AG04449 (cell line): ENCODE data around the gene VASH1.

Experiments
- CTCF ChIA-PET: fragments of 350-600 bp; formaldehyde crosslinking; extraction: SDS; loops from one replicate; lab custom pipeline; 2021; ENCODE audit warnings: antibody characterized with exemption; lab: Yijun Ruan, JAX
- POLR2A ChIA-PET: fragments of 400-600, 350-600 bp; formaldehyde crosslinking; extraction: SDS; loops from one replicate; lab custom pipeline; 2020; ENCODE audit warnings: antibody characterized with exemption, inconsistent platforms; lab: Yijun Ruan, JAX
- DNase-seq: peaks from one replicate; pipeline ENCODE4 v3.0.0-alpha.2; 2010; ENCODE audit warnings: low read depth, low spot score
- H3K4me3 ChIP-seq: 2 replicates; pipeline ENCODE4 v1.5.1; 2011; ENCODE audit warnings: low read depth, mild to moderate bottlenecking, control low read depth, low read length
- TF ChIP-seq, protein P1 (sequence below): IDR thresholded peaks from one replicate; pipeline ENCODE4 v1.5.1; 2011; ENCODE audit warnings: mild to moderate bottlenecking, moderate library complexity, low read length, control low read depth, inconsistent platforms; ENCODE audit not compliant: insufficient read depth; ENCODE audit errors: missing control alignments

The VASH1 gene

DNA sequence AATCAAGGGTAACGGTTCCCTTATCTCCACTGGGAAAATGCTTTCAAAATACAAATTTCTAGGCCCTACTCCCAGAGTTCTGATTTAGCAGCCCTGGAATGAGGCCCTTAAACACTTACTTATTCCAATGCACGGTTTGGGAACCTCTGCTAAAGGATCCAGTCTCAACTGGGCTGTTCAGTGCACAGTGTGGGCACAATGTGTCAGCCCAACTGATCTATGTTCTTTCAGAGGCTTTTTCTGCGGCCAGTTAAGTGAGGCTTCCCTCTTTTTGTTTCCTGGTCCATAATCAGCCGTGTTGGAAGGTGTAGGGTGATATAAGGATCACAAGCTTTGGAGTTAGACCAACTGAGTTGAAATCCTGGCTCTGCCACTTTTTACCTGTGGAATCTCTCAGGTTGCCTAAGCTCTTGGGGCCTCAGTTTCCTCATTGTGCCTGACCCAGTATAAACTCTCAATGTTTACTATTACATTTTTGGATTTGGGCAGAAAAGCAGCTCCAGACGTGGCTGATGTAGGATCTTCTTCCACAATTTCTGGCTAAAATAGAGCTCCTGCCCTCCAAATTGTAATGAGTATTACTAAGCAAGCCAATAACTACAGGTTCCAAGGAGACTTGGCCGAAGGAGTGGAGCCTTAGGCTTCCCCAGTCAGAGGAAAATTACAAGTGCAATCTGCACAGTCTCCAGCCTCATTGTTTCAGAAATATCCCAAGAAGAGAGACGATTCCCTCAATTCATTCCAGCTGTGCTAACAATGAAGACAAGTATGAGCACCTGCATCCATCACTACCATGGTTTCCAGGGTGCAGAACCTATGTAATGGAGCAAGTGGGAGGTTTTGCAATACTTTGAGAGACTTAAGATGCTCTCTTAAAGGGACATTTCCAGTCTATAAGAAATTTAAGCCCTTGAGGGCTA, 53.7 kb downstream of the VASH1 start:
- DNase-seq, result no peak
- H3K4me3 ChIP-seq, result no peak overlapping the region
- ChIA-PET POLR2A (no interaction called here), CTCF (interaction anchor here (0.7 kb wide), 1 partner anchor 60 kb away, joined by 3 read pairs; no protein-coding TSS in a partner anchor)
- TF ChIP-seq, protein P1, sequence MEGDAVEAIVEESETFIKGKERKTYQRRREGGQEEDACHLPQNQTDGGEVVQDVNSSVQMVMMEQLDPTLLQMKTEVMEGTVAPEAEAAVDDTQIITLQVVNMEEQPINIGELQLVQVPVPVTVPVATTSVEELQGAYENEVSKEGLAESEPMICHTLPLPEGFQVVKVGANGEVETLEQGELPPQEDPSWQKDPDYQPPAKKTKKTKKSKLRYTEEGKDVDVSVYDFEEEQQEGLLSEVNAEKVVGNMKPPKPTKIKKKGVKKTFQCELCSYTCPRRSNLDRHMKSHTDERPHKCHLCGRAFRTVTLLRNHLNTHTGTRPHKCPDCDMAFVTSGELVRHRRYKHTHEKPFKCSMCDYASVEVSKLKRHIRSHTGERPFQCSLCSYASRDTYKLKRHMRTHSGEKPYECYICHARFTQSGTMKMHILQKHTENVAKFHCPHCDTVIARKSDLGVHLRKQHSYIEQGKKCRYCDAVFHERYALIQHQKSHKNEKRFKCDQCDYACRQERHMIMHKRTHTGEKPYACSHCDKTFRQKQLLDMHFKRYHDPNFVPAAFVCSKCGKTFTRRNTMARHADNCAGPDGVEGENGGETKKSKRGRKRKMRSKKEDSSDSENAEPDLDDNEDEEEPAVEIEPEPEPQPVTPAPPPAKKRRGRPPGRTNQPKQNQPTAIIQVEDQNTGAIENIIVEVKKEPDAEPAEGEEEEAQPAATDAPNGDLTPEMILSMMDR, result no peak

DNA sequence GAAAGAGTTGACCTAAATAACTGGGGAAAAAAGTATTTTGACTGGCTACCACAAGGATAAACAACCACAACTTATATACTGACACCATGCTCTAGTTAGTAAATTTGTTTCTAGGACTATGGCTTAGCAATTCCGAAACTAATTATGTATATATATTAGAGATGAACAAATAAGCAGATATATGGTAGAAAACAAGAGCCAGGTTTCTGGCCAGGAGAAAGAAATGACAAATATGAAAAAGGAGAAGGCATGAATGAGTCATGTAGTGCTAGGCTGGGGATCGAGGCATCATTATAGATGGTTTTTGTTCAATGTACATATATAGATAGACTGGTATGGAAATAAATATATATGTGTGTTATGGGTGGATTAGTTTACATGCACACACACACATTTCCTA, 59.4 kb downstream of the VASH1 start:
- POLR2A ChIA-PET, result no interaction called here
- H3K4me3 ChIP-seq, result no peak overlapping the region
- CTCF ChIA-PET, result no interaction called here
- TF ChIP-seq, protein P1, result no peak
- DNase-seq, result no peak

DNA sequence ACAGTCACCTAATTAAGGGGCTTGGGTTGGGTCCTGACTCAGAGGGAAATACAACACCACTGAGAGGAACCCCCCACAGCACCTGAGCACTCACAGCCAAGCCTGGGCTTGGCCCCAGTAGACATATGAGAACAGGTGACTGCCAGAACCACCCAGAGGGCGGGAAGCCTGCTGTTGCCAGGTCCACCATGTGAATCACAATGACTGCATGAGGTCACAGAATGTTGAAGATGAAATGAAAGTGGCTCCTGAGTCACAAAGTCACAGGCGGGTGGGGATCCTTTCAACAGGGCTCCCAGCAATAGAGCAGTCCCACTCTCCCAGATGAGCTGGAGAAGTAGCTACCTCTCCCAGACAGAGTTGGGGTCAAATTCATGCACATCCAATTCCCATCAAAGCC, 64.9 kb downstream of the VASH1 start, which contains the start of gene LRRC74A:
TSS of gene LRRC74A (plus strand) at position 287 of the 400 bp plus-strand sequence. CDS start 290 bp downstream, outside the sequence.
- DNase-seq, result no peak
- ChIA-PET POLR2A (no interaction called here), CTCF (interaction anchor here (1.1 to 1.5 kb wide), 2 partner anchors 15 to 116 kb away, joined by 3 read pairs; no protein-coding TSS in a partner anchor)
- H3K4me3 ChIP-seq, result no peak within 1 kb of the TSS
- TF ChIP-seq, protein P1, result no peak

- peak overlapping the region; percentile 42 for H3K4me3 ChIP-seq
- POLR2A ChIA-PET, result no interaction called here
- CTCF ChIA-PET, result no interaction called here
These were observed 66.5 kb downstream of the VASH1 start for GRCh38 chr14:76827696-76828296.

DNA sequence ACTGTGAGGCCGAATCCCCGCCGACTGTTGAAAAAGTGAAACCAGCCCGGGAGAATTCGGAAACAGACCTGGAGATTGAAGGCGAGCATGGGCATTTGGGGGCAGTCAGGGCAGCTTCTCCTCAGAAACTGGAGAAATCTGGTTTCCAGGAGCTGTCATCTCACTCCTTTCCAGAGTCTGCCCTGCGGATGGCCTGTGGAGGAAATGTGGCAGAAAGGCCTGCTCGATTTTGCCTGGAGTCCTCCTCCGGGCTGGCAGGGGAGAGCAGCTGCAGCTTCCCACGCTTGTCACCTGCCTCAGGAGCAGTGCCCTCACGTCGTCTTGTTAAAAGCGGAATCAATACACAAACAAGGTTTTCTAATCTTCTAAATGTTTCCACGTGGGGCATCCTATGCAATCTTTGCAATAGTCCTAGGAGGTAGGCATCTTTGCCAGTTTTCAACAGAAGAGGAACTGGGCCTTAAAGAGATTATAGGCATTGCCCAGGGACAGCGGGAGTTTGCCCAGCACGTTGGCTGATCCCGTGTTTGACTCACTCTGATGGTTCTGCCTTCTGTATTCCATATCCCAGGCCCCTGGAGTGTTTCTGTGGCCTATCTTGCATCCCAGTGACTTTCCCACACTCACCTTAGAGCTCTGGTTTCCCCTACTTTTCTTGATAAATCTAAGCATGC, 67.2 kb downstream of the VASH1 start:
- CTCF ChIA-PET, result no interaction called here
- POLR2A ChIA-PET, result no interaction called here
- peak overlapping the region; percentile 42 for H3K4me3 ChIP-seq
- no peak for DNase-seq
- TF ChIP-seq, protein P1, result no peak

More at GRCh38 chr14:76827696-76828296, 66.5 kb downstream of the VASH1 start:
- no peak for DNase-seq
- TF ChIP-seq, protein P1, result no peak
